ENCODE measurements around the gene OR4D1.
A peak's percentile ranks its signal among the peaks of the same experiment; 100 is the strongest.
"Not testable (repeated sequence)": the region's sequence is repeated elsewhere in the genome, so short reads cannot be mapped to it uniquely, and the experiment has no call there.

Gene OR4D1

GRCh38 chr17:58147930-58148434, at the start of gene OR4D1:
Gene OR4D1, plus strand, starts transcription at chr17:58148384. Its CDS starts 6,770 bp downstream, at chr17:58155154.
- DNase-seq: no peak

GRCh38 chr17:58100506-58100905, 47.7 kb upstream of the OR4D1 start:
- no peak for DNase-seq

- not testable (repeated sequence) for DNase-seq
Observed at GRCh38 chr17:58101898-58102297, 46.3 kb upstream of the OR4D1 start.

- no peak for DNase-seq
Observed at GRCh38 chr17:58105093-58105492, 43.1 kb upstream of the OR4D1 start.

- DNase-seq: no peak
Observed at GRCh38 chr17:58107306-58107705, 40.9 kb upstream of the OR4D1 start.

GRCh38 chr17:58109197-58109596, 39.0 kb upstream of the OR4D1 start:
- DNase-seq: no peak

- no peak for DNase-seq
Observed at GRCh38 chr17:58110012-58110411, 38.2 kb upstream of the OR4D1 start.

- no peak for DNase-seq
Observed at GRCh38 chr17:58111676-58112075, 36.5 kb upstream of the OR4D1 start.

GRCh38 chr17:58112970-58113631, 35.1 kb upstream of the OR4D1 start:
- peak; percentile 90 for DNase-seq

GRCh38 chr17:58113947-58114346, 34.2 kb upstream of the OR4D1 start:
- no peak for DNase-seq

GRCh38 chr17:58117382-58117781, 30.8 kb upstream of the OR4D1 start:
- no peak for DNase-seq

GRCh38 chr17:58119491-58119890, 28.7 kb upstream of the OR4D1 start:
- DNase-seq: no peak

- DNase-seq: peak; percentile 54
Observed at GRCh38 chr17:58120195-58120822, 27.9 kb upstream of the OR4D1 start.

GRCh38 chr17:58121925-58122324, 26.3 kb upstream of the OR4D1 start:
- no peak for DNase-seq

- DNase-seq: no peak
Observed at GRCh38 chr17:58127846-58128245, 20.3 kb upstream of the OR4D1 start.

- DNase-seq: not testable (repeated sequence)
Observed at GRCh38 chr17:58132697-58133096, 15.5 kb upstream of the OR4D1 start.

GRCh38 chr17:58136669-58137279, 11.4 kb upstream of the OR4D1 start:
- DNase-seq: no peak

GRCh38 chr17:58141505-58141904, 6.7 kb upstream of the OR4D1 start:
- DNase-seq: no peak

- DNase-seq: not testable (repeated sequence)
Observed at GRCh38 chr17:58143335-58143734, 4.8 kb upstream of the OR4D1 start.

- no peak for DNase-seq
Observed at GRCh38 chr17:58144801-58145200, 3.4 kb upstream of the OR4D1 start.

- no peak for DNase-seq
Observed at GRCh38 chr17:58148609-58149008, 425 bp downstream of the OR4D1 start.

GRCh38 chr17:58150394-58150793, 2.2 kb downstream of the OR4D1 start:
- DNase-seq: no peak

- DNase-seq: peak; percentile 47
Observed at GRCh38 chr17:58153046-58153445, 4.9 kb downstream of the OR4D1 start.

GRCh38 chr17:58153671-58154070, 5.5 kb downstream of the OR4D1 start:
- no peak for DNase-seq

Measured in stimulated activated CD4-positive, alpha-beta T cell treated with anti-CD3 and anti-CD28 coated beads, Interleukin-15, amount 100 ng/mL, for 24 hours (primary cell).